DMS 273 treated with DMSO at 0.1 percent for 48 hours (cell line): Measurements from ENCODE around the gene PIWIL4.
"Not testable (repeated sequence)": the region's sequence is repeated elsewhere in the genome, so short reads cannot be mapped to it uniquely, and the experiment has no call there.

Experiments used
- DNase-seq: peaks from one replicate; lab custom pipeline; 2025; lab: John Stamatoyannopoulos, UW

Gene PIWIL4

GRCh38 chr11:94638902-94639373 is 71.8 kb downstream of the PIWIL4 start:
- DNase-seq: no peak

- no peak for DNase-seq
Measured at GRCh38 chr11:94639901-94640721, 72.9 kb downstream of the PIWIL4 start.

- no peak for DNase-seq
Measured at GRCh38 chr11:94641167-94641761, 74.1 kb downstream of the PIWIL4 start.

- DNase-seq: not testable (repeated sequence)
Measured at GRCh38 chr11:94643186-94643585, 76.0 kb downstream of the PIWIL4 start.

- DNase-seq: no peak
Measured at GRCh38 chr11:94647926-94648325, 80.8 kb downstream of the PIWIL4 start.

- no peak for DNase-seq
Measured at GRCh38 chr11:94648789-94649188, 81.6 kb downstream of the PIWIL4 start.

- no peak for DNase-seq
Measured at GRCh38 chr11:94649254-94649653, 82.1 kb downstream of the PIWIL4 start.

- no peak for DNase-seq
Measured at GRCh38 chr11:94649964-94650623, 82.9 kb downstream of the PIWIL4 start.

- no peak for DNase-seq
Measured at GRCh38 chr11:94650756-94651155, 83.6 kb downstream of the PIWIL4 start.

- no peak for DNase-seq
Measured at GRCh38 chr11:94652735-94653284, 85.6 kb downstream of the PIWIL4 start.

GRCh38 chr11:94653561-94653960 is 86.4 kb downstream of the PIWIL4 start:
- DNase-seq: no peak

- DNase-seq: no peak
Measured at GRCh38 chr11:94654201-94654600, 87.0 kb downstream of the PIWIL4 start.

GRCh38 chr11:94655291-94655690 is 88.1 kb downstream of the PIWIL4 start:
- DNase-seq: no peak

- DNase-seq: no peak
Measured at GRCh38 chr11:94655956-94656355, 88.8 kb downstream of the PIWIL4 start.

GRCh38 chr11:94656968-94657367 is 89.8 kb downstream of the PIWIL4 start:
- no peak for DNase-seq

GRCh38 chr11:94657629-94658028 is 90.5 kb downstream of the PIWIL4 start:
- no peak for DNase-seq

GRCh38 chr11:94658386-94658785 is 91.2 kb downstream of the PIWIL4 start:
- DNase-seq: no peak

- DNase-seq: no peak
Measured at GRCh38 chr11:94658888-94659287, 91.7 kb downstream of the PIWIL4 start.

GRCh38 chr11:94661444-94661843 is 94.3 kb downstream of the PIWIL4 start:
- no peak for DNase-seq

GRCh38 chr11:94662065-94662779 is 95.1 kb downstream of the PIWIL4 start:
- no peak for DNase-seq

GRCh38 chr11:94662846-94663390 is 95.8 kb downstream of the PIWIL4 start:
- no peak for DNase-seq

- no peak for DNase-seq
Measured at GRCh38 chr11:94664346-94664745, 97.2 kb downstream of the PIWIL4 start.
